K562 (cell line): ENCODE results near the gene JUNB. TPM values are rescaled to one million over a fixed set of nuclear protein-coding genes. Genes with fewer than 3 reads are reported as not detected.

Experiments
- CBFA2T3 ChIP-seq: fragments of 450-650 bp; IDR thresholded peaks from 2 replicates; pipeline ENCODE4 v1.6.1; 2017
- DPF2 ChIP-seq: fragments of 450-650 bp; IDR thresholded peaks from 2 replicates; pipeline ENCODE4 v1.6.1; 2016
- MAFF ChIP-seq: IDR thresholded peaks from 2 replicates; pipeline ENCODE4 v1.6.1; 2012; ENCODE audit warnings: low read length, improper control_type of control experiment
- NFATC3 ChIP-seq: fragments of 450-650 bp; IDR thresholded peaks from 2 replicates; pipeline ENCODE4 v1.6.1; 2017; ENCODE audit warnings: mild to moderate bottlenecking
- NR2C2 ChIP-seq, 2 experiments: fragments of 200-800 bp in 1 of 2; sonication (Bioruptor generic) in 1 of 2; sonication (generic) in 1 of 2; formaldehyde crosslinking in 1 of 2; IDR thresholded peaks; 2 replicates each; pipeline versions ENCODE4 v1.6.1 to v1.8.0; 2016 to 2022; ENCODE audit warnings: mild to moderate bottlenecking in 1 of 2, missing compliant biosample characterization in 1 of 2, missing genetic modification characterization in 1 of 2, missing genetic modification reagents in 1 of 2
- RBBP5 ChIP-seq: fragments of 200-600 bp; sonication (generic); IDR thresholded peaks from 2 replicates; pipeline ENCODE4 v1.6.1; 2012; ENCODE audit warnings: borderline replicate concordance, mild to moderate bottlenecking, low read length, control low read depth, inconsistent platforms; ENCODE audit not compliant: insufficient read depth, poor library complexity, severe bottlenecking
- SP1 ChIP-seq: sonication (generic); formaldehyde crosslinking; IDR thresholded peaks from 2 replicates; pipeline ENCODE4 v1.8.1; 2022; ENCODE audit warnings: mild to moderate bottlenecking, missing genetic modification reagents
- TEAD1 ChIP-seq, 2 experiments: fragments of 450-650 bp in 1 of 2; sonication (generic) in 1 of 2; formaldehyde crosslinking; IDR thresholded peaks; 2 replicates each; pipeline versions ENCODE4 v1.4.0 to v1.8.0; 2020 to 2022; ENCODE audit warnings: mild to moderate bottlenecking in 2 of 2, missing genetic modification reagents in 1 of 2
- TSC22D4 ChIP-seq: fragments of 450-650 bp; IDR thresholded peaks from 2 replicates; pipeline ENCODE4 v1.6.1; 2016; ENCODE audit warnings: missing genetic modification characterization, missing biosample characterization, control low read depth
- ZNF75A ChIP-seq: fragments of 450-650 bp; formaldehyde crosslinking; IDR thresholded peaks from 2 replicates; pipeline ENCODE4 v1.4.0; 2020; ENCODE audit warnings: mild to moderate bottlenecking
- polyA plus RNA-seq, 8 experiments: library from polyadenylated mRNA; depleted of rRNA in 4 of 8; stranded (reverse) in 5 of 8; unstranded in 3 of 8; fragments of >200 nt; fragmentation: Nextera tagmentation in 2 of 8; fragmentation: Illumina TruSeq in 1 of 8; extraction: Ambion mirVana in 2 of 8; extraction: Trizol in 1 of 8; gene quantifications; 2 replicates each; pipeline versions ENCODE4 v1.2.1 to v1.2.3, GENCODE V29; 2011 to 2014; ENCODE audit warnings: inconsistent platforms in 1 of 8, missing spikeins in 1 of 8
- total RNA-seq, 7 experiments: library from RNA; depleted of rRNA in 6 of 7; stranded (reverse); fragments of >200 nt in 6 of 7; fragmentation: Illumina TruSeq in 2 of 7; extraction: Trizol in 2 of 7; gene quantifications; 2 replicates each; pipeline versions ENCODE4 v1.2.1 to v1.2.3, GENCODE V29; 2011 to 2021; ENCODE audit warnings: low replicate concordance in 1 of 7
- TF ChIP-seq, protein P1 (sequence below): fragments of 200-800 bp; sonication (Bioruptor generic); IDR thresholded peaks from 2 replicates; pipeline ENCODE4 v1.6.1; 2016; ENCODE audit warnings: missing genetic modification characterization, missing compliant biosample characterization
- TF ChIP-seq, protein P2 (sequence below): fragments of 250-450 bp; sonication (Bioruptor Pico); IDR thresholded peaks from 2 replicates; pipeline ENCODE4 v1.4.0; 2020; ENCODE audit warnings: mild to moderate bottlenecking
- TF ChIP-seq, protein P3 (sequence below): sonication (generic); formaldehyde crosslinking; IDR thresholded peaks from 2 replicates; pipeline ENCODE4 v1.9.0; 2022; ENCODE audit warnings: mild to moderate bottlenecking, missing genetic modification reagents
- TF ChIP-seq, protein P4 (sequence below), 2 experiments: fragments of 150-350 bp in 1 of 2; IDR thresholded peaks; 2 replicates each; pipeline ENCODE4 v1.6.1; 2012 to 2016; ENCODE audit warnings: low read depth in 2 of 2, low read length in 2 of 2, mild to moderate bottlenecking in 1 of 2, moderate library complexity in 1 of 2

Gene JUNB
- total and polyA plus RNA-seq, 9 of the 15 experiments (the other 6 are each of a cell fraction or from before 2014, with no cell fraction given) = 0.23 to 88.1 (median 13.1) TPM

DNA sequence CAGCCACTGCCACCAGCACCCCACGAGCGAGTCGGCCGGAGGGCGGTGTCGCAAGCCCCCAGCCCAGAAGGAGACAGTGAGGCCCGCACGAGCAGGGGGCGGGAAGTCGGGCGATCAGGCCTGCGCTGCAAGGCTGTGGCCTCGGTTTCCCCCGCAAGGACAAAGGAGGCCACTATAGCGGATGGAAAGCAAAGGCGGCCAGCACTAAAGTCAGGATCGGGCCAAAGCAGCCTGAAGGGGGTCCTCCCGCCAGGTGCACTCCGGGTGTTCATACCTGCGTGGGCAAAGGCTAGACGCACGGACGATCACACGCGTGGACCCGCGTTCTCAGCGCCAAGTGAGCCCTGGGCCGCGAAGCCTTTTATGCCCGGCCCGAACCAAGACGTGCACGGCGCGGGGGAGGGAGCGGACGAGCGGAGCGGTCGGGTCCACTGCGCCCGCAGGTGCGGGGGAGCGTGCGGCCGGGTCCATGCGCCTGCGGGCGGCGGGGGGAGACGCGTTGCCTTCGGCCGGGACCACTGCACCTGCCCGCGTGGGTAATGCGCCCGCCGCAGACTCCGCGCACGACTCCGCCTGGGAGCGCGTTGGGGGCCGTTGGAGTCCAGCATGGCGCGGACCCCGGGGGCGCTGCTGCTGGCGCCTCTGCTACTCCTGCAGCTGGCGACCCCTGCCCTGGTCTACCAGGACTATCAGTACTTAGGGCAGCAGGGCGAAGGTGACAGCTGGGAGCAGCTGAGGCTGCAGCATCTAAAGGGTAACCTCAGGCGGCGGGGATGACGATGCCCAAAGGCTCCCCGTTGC lies 10.4 kb downstream of the JUNB start, which contains the start of the genes PRDX2 and THSD8 (continued):
- TF ChIP-seq, protein P1, sequence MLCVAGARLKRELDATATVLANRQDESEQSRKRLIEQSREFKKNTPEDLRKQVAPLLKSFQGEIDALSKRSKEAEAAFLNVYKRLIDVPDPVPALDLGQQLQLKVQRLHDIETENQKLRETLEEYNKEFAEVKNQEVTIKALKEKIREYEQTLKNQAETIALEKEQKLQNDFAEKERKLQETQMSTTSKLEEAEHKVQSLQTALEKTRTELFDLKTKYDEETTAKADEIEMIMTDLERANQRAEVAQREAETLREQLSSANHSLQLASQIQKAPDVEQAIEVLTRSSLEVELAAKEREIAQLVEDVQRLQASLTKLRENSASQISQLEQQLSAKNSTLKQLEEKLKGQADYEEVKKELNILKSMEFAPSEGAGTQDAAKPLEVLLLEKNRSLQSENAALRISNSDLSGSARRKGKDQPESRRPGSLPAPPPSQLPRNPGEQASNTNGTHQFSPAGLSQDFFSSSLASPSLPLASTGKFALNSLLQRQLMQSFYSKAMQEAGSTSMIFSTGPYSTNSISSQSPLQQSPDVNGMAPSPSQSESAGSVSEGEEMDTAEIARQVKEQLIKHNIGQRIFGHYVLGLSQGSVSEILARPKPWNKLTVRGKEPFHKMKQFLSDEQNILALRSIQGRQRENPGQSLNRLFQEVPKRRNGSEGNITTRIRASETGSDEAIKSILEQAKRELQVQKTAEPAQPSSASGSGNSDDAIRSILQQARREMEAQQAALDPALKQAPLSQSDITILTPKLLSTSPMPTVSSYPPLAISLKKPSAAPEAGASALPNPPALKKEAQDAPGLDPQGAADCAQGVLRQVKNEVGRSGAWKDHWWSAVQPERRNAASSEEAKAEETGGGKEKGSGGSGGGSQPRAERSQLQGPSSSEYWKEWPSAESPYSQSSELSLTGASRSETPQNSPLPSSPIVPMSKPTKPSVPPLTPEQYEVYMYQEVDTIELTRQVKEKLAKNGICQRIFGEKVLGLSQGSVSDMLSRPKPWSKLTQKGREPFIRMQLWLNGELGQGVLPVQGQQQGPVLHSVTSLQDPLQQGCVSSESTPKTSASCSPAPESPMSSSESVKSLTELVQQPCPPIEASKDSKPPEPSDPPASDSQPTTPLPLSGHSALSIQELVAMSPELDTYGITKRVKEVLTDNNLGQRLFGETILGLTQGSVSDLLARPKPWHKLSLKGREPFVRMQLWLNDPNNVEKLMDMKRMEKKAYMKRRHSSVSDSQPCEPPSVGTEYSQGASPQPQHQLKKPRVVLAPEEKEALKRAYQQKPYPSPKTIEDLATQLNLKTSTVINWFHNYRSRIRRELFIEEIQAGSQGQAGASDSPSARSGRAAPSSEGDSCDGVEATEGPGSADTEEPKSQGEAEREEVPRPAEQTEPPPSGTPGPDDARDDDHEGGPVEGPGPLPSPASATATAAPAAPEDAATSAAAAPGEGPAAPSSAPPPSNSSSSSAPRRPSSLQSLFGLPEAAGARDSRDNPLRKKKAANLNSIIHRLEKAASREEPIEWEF (CRISPR knock-in tag) = no peak
- peak; percentile 48; the same call in 1 of the 2 replicates for TF ChIP-seq DPF2
- no peak for TF ChIP-seq TEAD1 (CRISPR knock-in tag; IDR thresholded peaks at IDR 0.05)
- TF ChIP-seq, protein P2, sequence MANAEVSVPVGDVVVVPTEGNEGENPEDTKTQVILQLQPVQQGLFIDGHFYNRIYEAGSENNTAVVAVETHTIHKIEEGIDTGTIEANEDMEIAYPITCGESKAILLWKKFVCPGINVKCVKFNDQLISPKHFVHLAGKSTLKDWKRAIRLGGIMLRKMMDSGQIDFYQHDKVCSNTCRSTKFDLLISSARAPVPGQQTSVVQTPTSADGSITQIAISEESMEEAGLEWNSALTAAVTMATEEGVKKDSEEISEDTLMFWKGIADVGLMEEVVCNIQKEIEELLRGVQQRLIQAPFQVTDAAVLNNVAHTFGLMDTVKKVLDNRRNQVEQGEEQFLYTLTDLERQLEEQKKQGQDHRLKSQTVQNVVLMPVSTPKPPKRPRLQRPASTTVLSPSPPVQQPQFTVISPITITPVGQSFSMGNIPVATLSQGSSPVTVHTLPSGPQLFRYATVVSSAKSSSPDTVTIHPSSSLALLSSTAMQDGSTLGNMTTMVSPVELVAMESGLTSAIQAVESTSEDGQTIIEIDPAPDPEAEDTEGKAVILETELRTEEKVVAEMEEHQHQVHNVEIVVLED (CRISPR knock-in tag) = peak; percentile 79
- TF ChIP-seq SP1 (CRISPR knock-in tag) = peak; percentile 79; the same call in 1 of the 2 replicates
- peak; percentile 13; the same call in 1 of the 2 replicates for TF ChIP-seq MAFF
- TF ChIP-seq NR2C2 (CRISPR knock-in tag; IDR thresholded peaks at IDR 0.05) = no peak; the same call in none of the 2 replicates
- TF ChIP-seq NR2C2 (tag; IDR thresholded peaks at IDR 0.05) = peak; percentile 74
- TF ChIP-seq, protein P3, sequence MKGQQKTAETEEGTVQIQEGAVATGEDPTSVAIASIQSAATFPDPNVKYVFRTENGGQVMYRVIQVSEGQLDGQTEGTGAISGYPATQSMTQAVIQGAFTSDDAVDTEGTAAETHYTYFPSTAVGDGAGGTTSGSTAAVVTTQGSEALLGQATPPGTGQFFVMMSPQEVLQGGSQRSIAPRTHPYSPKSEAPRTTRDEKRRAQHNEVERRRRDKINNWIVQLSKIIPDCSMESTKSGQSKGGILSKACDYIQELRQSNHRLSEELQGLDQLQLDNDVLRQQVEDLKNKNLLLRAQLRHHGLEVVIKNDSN (CRISPR knock-in tag) = no peak
- TF ChIP-seq ZNF75A (CRISPR knock-in tag) = no peak
- 0 out of 2 replicates have a peak, but pooled peaks have one; percentile 41 for TF ChIP-seq CBFA2T3
- TF ChIP-seq TSC22D4 (tag) = no peak
- TF ChIP-seq, protein P4, sequence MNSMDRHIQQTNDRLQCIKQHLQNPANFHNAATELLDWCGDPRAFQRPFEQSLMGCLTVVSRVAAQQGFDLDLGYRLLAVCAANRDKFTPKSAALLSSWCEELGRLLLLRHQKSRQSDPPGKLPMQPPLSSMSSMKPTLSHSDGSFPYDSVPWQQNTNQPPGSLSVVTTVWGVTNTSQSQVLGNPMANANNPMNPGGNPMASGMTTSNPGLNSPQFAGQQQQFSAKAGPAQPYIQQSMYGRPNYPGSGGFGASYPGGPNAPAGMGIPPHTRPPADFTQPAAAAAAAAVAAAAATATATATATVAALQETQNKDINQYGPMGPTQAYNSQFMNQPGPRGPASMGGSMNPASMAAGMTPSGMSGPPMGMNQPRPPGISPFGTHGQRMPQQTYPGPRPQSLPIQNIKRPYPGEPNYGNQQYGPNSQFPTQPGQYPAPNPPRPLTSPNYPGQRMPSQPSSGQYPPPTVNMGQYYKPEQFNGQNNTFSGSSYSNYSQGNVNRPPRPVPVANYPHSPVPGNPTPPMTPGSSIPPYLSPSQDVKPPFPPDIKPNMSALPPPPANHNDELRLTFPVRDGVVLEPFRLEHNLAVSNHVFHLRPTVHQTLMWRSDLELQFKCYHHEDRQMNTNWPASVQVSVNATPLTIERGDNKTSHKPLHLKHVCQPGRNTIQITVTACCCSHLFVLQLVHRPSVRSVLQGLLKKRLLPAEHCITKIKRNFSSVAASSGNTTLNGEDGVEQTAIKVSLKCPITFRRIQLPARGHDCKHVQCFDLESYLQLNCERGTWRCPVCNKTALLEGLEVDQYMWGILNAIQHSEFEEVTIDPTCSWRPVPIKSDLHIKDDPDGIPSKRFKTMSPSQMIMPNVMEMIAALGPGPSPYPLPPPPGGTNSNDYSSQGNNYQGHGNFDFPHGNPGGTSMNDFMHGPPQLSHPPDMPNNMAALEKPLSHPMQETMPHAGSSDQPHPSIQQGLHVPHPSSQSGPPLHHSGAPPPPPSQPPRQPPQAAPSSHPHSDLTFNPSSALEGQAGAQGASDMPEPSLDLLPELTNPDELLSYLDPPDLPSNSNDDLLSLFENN (IDR thresholded peaks at IDR 0.05; ENCODE audit: low read depth in 2 of 2, low read length in 2 of 2) = 0 out of 4 replicates have a peak, but pooled peaks of 1 of the 2 experiments have one; percentile 41
- TF ChIP-seq RBBP5 = peak; percentile 80
- TF ChIP-seq NFATC3 = no peak
